ENCODE results near the gene ADAD2. TPM values are rescaled to one million over a fixed set of nuclear protein-coding genes. Genes with fewer than 3 reads are reported as not detected.

ADAD2 gene
- total RNA-seq, 1 donor from 2014 or later = not detected

DNA sequence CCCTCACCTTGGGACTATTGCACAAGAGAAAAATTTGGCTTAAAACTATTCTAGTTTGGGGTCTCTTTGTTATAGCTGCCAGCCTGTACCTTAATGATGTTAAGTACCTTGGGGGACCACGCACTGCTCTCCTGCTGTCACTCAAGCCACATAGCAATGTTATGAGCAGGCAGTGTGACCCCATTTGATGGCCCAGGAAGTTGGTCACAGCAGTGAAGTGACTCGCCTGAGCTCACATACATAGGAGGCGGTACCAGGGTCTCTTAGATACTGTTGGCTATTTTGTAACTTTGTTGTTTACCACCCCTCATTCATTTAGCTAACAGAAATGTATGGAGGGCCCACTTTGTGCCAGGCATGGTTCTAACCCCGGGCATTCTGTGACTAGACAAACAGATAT, 32.5 kb downstream of the ADAD2 start:
- TF ChIP-seq, protein P1, sequence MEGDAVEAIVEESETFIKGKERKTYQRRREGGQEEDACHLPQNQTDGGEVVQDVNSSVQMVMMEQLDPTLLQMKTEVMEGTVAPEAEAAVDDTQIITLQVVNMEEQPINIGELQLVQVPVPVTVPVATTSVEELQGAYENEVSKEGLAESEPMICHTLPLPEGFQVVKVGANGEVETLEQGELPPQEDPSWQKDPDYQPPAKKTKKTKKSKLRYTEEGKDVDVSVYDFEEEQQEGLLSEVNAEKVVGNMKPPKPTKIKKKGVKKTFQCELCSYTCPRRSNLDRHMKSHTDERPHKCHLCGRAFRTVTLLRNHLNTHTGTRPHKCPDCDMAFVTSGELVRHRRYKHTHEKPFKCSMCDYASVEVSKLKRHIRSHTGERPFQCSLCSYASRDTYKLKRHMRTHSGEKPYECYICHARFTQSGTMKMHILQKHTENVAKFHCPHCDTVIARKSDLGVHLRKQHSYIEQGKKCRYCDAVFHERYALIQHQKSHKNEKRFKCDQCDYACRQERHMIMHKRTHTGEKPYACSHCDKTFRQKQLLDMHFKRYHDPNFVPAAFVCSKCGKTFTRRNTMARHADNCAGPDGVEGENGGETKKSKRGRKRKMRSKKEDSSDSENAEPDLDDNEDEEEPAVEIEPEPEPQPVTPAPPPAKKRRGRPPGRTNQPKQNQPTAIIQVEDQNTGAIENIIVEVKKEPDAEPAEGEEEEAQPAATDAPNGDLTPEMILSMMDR (IDR thresholded peaks at IDR 0.05; ENCODE audit: insufficient read depth, low read depth, low read length) = no peak
- TF ChIP-seq EZH2 (IDR thresholded peaks at IDR 0.05; ENCODE audit: insufficient read depth, low read length) = no peak
- Histone ChIP-seq H3K27me3 (ENCODE audit: insufficient read depth, low read length) (peaks cover under 1% of the 10 kb centered on the region), H2AFZ (ENCODE audit: low read depth, low read length) (no peak overlapping the region), H3K79me2 (ENCODE audit: insufficient read depth, low read length) (no peaks in the 10 kb centered on the region), H3K36me3 (ENCODE audit: insufficient read depth, low read length) (no peaks in the 10 kb centered on the region), H3K9ac (ENCODE audit: low read length) (no peak overlapping the region), H3K9me3 (ENCODE audit: insufficient read depth, low read depth, low read length) (peaks cover 4% of the 10 kb centered on the region), H3K4me3 (ENCODE audit: insufficient read depth, low read depth, low read length) (no peak overlapping the region), H4K20me1 (ENCODE audit: insufficient read depth, low read length) (no peaks in the 10 kb centered on the region), H3K27ac (ENCODE audit: low read depth, low read length) (no peak overlapping the region), H3K4me1 (ENCODE audit: insufficient read depth, low read length) (peaks cover 20% of the 10 kb centered on the region), H3K4me2 (ENCODE audit: low read length) (no peak overlapping the region)
- DNase-seq (ENCODE audit: low read depth) = no peak
- Mint-ChIP-seq H3K27me3 (ENCODE audit: low read depth, unreplicated experiment) (no peaks in the 10 kb centered on the region), H3K4me3 (ENCODE audit: unreplicated experiment) (no peak overlapping the region), H3K9me3 (ENCODE audit: unreplicated experiment) (no peaks in the 10 kb centered on the region), H3K36me3 (ENCODE audit: low read depth, unreplicated experiment) (no peaks in the 10 kb centered on the region), H3K4me1 (ENCODE audit: low read depth, unreplicated experiment) (peaks cover 28% of the 10 kb centered on the region), H3K27ac (ENCODE audit: unreplicated experiment) (peak overlapping the region; percentile 41)
- no peak for FAIRE-seq

DNA sequence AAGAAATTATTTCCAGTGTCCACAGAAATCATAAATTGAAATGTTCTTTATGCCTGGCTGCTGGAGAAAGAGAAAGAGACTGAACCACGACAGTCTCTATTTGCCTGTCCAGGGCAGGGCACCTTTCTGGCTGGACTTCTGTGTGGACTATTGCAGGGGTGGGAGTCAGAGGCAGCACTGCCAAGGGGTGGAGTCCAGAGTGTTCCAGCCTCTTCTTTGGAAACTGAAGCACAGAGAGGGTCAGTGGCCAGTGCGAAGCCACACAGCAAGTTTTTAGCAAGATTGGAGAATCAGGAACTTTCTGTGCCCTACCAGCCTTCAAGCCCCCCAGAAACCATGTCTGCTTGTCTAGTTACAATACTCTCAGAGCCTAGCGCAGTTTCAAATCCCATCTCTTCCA, 33.6 kb downstream of the ADAD2 start:
- H3K36me3 Mint-ChIP-seq (ENCODE audit: low read depth, unreplicated experiment) = no peaks in the 10 kb centered on the region
- H3K27ac Mint-ChIP-seq (ENCODE audit: unreplicated experiment) = no peak overlapping the region
- peaks cover under 1% of the 10 kb centered on the region for H3K27me3 Mint-ChIP-seq (ENCODE audit: low read depth, unreplicated experiment)
- peaks cover 26% of the 10 kb centered on the region for H3K4me1 Mint-ChIP-seq (ENCODE audit: low read depth, unreplicated experiment)
- TF ChIP-seq, protein P1 (IDR thresholded peaks at IDR 0.05; ENCODE audit: insufficient read depth, low read depth, low read length) = no peak
- no peak for TF ChIP-seq EZH2 (IDR thresholded peaks at IDR 0.05; ENCODE audit: insufficient read depth, low read length)
- Histone ChIP-seq H3K4me2 (ENCODE audit: low read length) (no peak overlapping the region), H3K4me1 (ENCODE audit: insufficient read depth, low read length) (peaks cover 27% of the 10 kb centered on the region), H3K36me3 (ENCODE audit: insufficient read depth, low read length) (no peaks in the 10 kb centered on the region), H3K27ac (ENCODE audit: low read depth, low read length) (no peak overlapping the region), H3K9me3 (ENCODE audit: insufficient read depth, low read depth, low read length) (peaks cover 4% of the 10 kb centered on the region), H3K9ac (ENCODE audit: low read length) (no peak overlapping the region), H3K4me3 (ENCODE audit: insufficient read depth, low read depth, low read length) (no peak overlapping the region), H2AFZ (ENCODE audit: low read depth, low read length) (no peak overlapping the region), H3K79me2 (ENCODE audit: insufficient read depth, low read length) (no peaks in the 10 kb centered on the region), H3K27me3 (ENCODE audit: insufficient read depth, low read length) (no peaks in the 10 kb centered on the region), H4K20me1 (ENCODE audit: insufficient read depth, low read length) (no peaks in the 10 kb centered on the region)
- H3K9me3 Mint-ChIP-seq (ENCODE audit: unreplicated experiment) = no peaks in the 10 kb centered on the region
- DNase-seq (ENCODE audit: low read depth) (no peak), FAIRE-seq (no peak)
- H3K4me3 Mint-ChIP-seq (ENCODE audit: unreplicated experiment) = no peak overlapping the region

DNA sequence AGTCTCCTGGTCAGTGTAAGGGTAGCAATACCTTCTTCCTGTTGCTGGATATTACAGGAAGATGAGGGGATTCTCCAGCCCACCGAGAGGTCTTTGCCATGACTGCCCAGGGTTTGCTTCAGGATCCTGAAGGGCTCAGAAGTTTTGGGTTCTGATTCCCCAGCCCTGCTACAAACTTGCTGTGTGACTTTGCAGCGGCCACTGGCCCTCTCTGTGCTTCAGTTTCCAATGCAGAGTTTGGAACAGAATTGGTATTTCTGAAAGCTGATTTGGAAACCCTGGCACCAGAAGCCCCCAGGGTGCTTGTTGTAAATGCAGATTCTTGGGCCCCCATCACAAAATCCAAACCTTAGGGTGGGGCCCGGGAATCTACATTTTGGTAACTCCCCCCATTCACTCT, 34.2 kb downstream of the ADAD2 start:
- Histone ChIP-seq H3K9ac (ENCODE audit: low read length) (no peak overlapping the region), H3K4me3 (ENCODE audit: insufficient read depth, low read depth, low read length) (no peak overlapping the region), H4K20me1 (ENCODE audit: insufficient read depth, low read length) (no peaks in the 10 kb centered on the region), H3K4me2 (ENCODE audit: low read length) (no peak overlapping the region), H3K4me1 (ENCODE audit: insufficient read depth, low read length) (peaks cover 27% of the 10 kb centered on the region), H3K36me3 (ENCODE audit: insufficient read depth, low read length) (no peaks in the 10 kb centered on the region), H3K79me2 (ENCODE audit: insufficient read depth, low read length) (no peaks in the 10 kb centered on the region), H3K9me3 (ENCODE audit: insufficient read depth, low read depth, low read length) (peaks cover 4% of the 10 kb centered on the region), H3K27me3 (ENCODE audit: insufficient read depth, low read length) (no peaks in the 10 kb centered on the region), H2AFZ (ENCODE audit: low read depth, low read length) (no peak overlapping the region), H3K27ac (ENCODE audit: low read depth, low read length) (no peak overlapping the region)
- H3K27ac Mint-ChIP-seq (ENCODE audit: unreplicated experiment) = no peak overlapping the region
- H3K9me3 Mint-ChIP-seq (ENCODE audit: unreplicated experiment) = no peaks in the 10 kb centered on the region
- TF ChIP-seq, protein P1 (IDR thresholded peaks at IDR 0.05; ENCODE audit: insufficient read depth, low read depth, low read length) = no peak
- TF ChIP-seq EZH2 (IDR thresholded peaks at IDR 0.05; ENCODE audit: insufficient read depth, low read length) = no peak
- peaks cover 3% of the 10 kb centered on the region for H3K27me3 Mint-ChIP-seq (ENCODE audit: low read depth, unreplicated experiment)
- FAIRE-seq (no peak), DNase-seq (ENCODE audit: low read depth) (no peak)
- no peaks in the 10 kb centered on the region for H3K36me3 Mint-ChIP-seq (ENCODE audit: low read depth, unreplicated experiment)
- H3K4me3 Mint-ChIP-seq (ENCODE audit: unreplicated experiment) = no peak overlapping the region
- peaks cover 26% of the 10 kb centered on the region for H3K4me1 Mint-ChIP-seq (ENCODE audit: low read depth, unreplicated experiment)

Data from astrocyte (in vitro differentiated cells and primary cell).